ENCODE data around the gene CPNE2.

- TF ChIP-seq GATA2 (IDR thresholded peaks at IDR 0.05; ENCODE audit: low read depth, low read length) (no peak), GATA3 (IDR thresholded peaks at IDR 0.05; ENCODE audit: low read depth, low read length) (no peak)
Measured at GRCh38 chr16:57153841-57154240, 61.5 kb downstream of the CPNE2 start.

All from SH-SY5Y (cell line).